T-cell (primary cell): ENCODE results near the gene ATP2C2. TPM values are rescaled to one million over a fixed set of nuclear protein-coding genes. Genes with fewer than 3 reads are reported as not detected.
A peak's percentile ranks its signal among the peaks of the same experiment; 100 is the strongest.

Source experiments
- ATAC-seq, 4 experiments: fragments of 200-7000 bp in 3 of 4; fragments of 150-1000 bp in 1 of 4; cut with Tn5 transposase; replicated peaks in 1 of 4; 1 replicate in 3 of 4; 2 replicates in 1 of 4; pipeline ENCODE4 v1.10.0; 2021; ENCODE audit warnings: moderate library complexity in 3 of 4, mild to moderate bottlenecking in 2 of 4, moderate number of reproducible peaks in 1 of 4
- CTCF ChIA-PET, 2 donors: fragments of 300-600 bp; sonication (Branson Sonifier 250); formaldehyde crosslinking; loops; one replicate each; lab custom pipeline; 2022; ENCODE audit warnings: antibody characterized with exemption in 2 of 2; lab: Charles Lee
- POLR2A ChIA-PET, 2 donors: fragments of 300-600 bp; sonication (Branson Sonifier 250); formaldehyde crosslinking; loops; one replicate each; lab custom pipeline; 2022; ENCODE audit warnings: antibody characterized with exemption in 2 of 2; lab: Charles Lee
- DNase-seq, 35 experiments: peaks; one replicate each; pipeline versions ENCODE4 v3.0.0 to v3.0.0-alpha.2; 2013 to 2023
- H3K27ac ChIP-seq: one replicate; pipeline ENCODE4 v1.5.1; 2013; ENCODE audit warnings: low read length
- H3K27me3 ChIP-seq, 2 experiments: replicated peaks in 1 of 2; 1 replicate in 1 of 2; 2 replicates in 1 of 2; pipeline versions ENCODE4 v1.6.1 to v1.7.0; 2013; ENCODE audit warnings: low read length in 1 of 2, mixed read lengths in 1 of 2; ENCODE audit not compliant: control insufficient read depth in 2 of 2, insufficient read depth in 2 of 2; ENCODE audit errors: extremely low read depth in 1 of 2
- H3K36me3 ChIP-seq, 2 donors: 1 replicate in 1 of 2; 2 replicates in 1 of 2; pipeline versions ENCODE4 v1.6.1 to v1.7.0; 2013; ENCODE audit warnings: low read length in 1 of 2; ENCODE audit not compliant: control insufficient read depth in 2 of 2, insufficient read depth in 1 of 2; ENCODE audit errors: extremely low read depth in 1 of 2
- H3K4me1 ChIP-seq, 2 experiments: 1 replicate in 1 of 2; 2 replicates in 1 of 2; pipeline versions ENCODE4 v1.6.1 to v1.7.0; 2013; ENCODE audit warnings: low read length in 2 of 2, mixed read lengths in 1 of 2; ENCODE audit not compliant: insufficient read depth in 2 of 2, control insufficient read depth in 1 of 2; ENCODE audit errors: extremely low read depth in 1 of 2
- H3K4me3 ChIP-seq, 2 donors: 1 replicate in 1 of 2; 2 replicates in 1 of 2; pipeline versions ENCODE4 v1.5.1 to v1.7.0; 2013; ENCODE audit warnings: mild to moderate bottlenecking in 2 of 2, low read length in 1 of 2, moderate library complexity in 1 of 2; ENCODE audit not compliant: control insufficient read depth in 1 of 2; ENCODE audit errors: extremely low read depth in 1 of 2
- H3K9me3 ChIP-seq: 2 replicates; pipeline ENCODE4 v1.7.0; 2013
- H3K27ac Mint-ChIP-seq, 2 donors: one replicate each; pipeline ENCODE4 v1.8.0; 2020 to 2021; ENCODE audit warnings: mild to moderate bottlenecking in 2 of 2, mixed read lengths in 2 of 2
- H3K27me3 Mint-ChIP-seq, 2 donors: one replicate each; pipeline ENCODE4 v1.8.0; 2021 to 2022; ENCODE audit warnings: mixed read lengths in 2 of 2
- H3K36me3 Mint-ChIP-seq: one replicate; pipeline ENCODE4 v1.8.0; 2021; ENCODE audit warnings: mixed read lengths
- H3K4me1 Mint-ChIP-seq, 3 donors: one replicate each; pipeline ENCODE4 v1.8.0; 2020 to 2022; ENCODE audit warnings: mixed read lengths in 3 of 3, mild to moderate bottlenecking in 1 of 3
- H3K4me3 Mint-ChIP-seq, 3 donors: one replicate each; pipeline ENCODE4 v1.8.0; 2020 to 2022; ENCODE audit warnings: mild to moderate bottlenecking in 3 of 3, mixed read lengths in 3 of 3, moderate library complexity in 3 of 3
- H3K9me3 Mint-ChIP-seq, 3 donors: one replicate each; pipeline ENCODE4 v1.8.0; 2020 to 2022; ENCODE audit warnings: mixed read lengths in 3 of 3
- WGBS: methylation state at CpG from one replicate; pipeline ENCODE4 v1.1.5; 2013; ENCODE audit warnings: missing lambda C conversion rate; ENCODE audit not compliant: insufficient coverage; 5-methylcytosine and 5-hydroxymethylcytosine counted together
- total RNA-seq, 35 experiments: library from RNA in 6 of 35; stranded (reverse) in 6 of 35; fragments of 120-200 nt in 1 of 35; gene quantifications; one replicate each; pipeline versions ENCODE4 v1.2.1 to v1.2.4 and lab custom pipeline; 2013 to 2026

ATP2C2 gene
- total RNA-seq, 5 donors from 2014 or later (not counting 1 experiment from before 2014, with no cell fraction given) = not detected

DNA sequence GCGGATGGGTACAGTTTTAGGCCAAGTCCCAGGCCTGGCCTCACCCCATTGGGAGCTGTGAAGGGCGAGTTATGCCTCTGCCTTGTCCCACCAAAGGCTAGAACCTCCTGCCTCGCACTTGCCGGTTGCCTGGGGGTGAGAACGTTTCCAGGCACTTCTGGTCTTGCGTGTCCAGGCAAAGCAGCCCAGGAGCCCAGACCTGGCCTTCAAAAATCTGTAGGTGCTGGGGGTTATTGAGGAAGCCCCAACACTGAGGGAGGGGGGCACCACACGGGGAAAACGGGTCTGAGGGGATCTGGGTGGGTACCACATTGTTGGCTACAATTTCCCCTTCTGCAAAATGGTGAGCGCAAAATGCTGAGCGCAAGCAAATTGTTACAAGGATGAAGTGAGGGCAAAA is 12.2 kb upstream of the ATP2C2 start:
- no peak overlapping the region for H3K4me3 Mint-ChIP-seq
- H3K9me3 Mint-ChIP-seq = no peaks in the 10 kb centered on the region
- Histone ChIP-seq H3K4me3 (no peak overlapping the region), H3K4me1 (peaks cover 0 to 11% of the 10 kb centered on the region in 2 experiments), H3K27me3 (peaks cover 0 to 4% of the 10 kb centered on the region in 2 experiments), H3K9me3 (no peaks in the 10 kb centered on the region), H3K27ac (no peak overlapping the region), H3K36me3 (no peaks in the 10 kb centered on the region)
- 75% methylated on average over 8 of the region's 10 CpGs for WGBS
- ChIA-PET POLR2A (no interaction called here), CTCF (no interaction called here)
- DNase-seq (no peak), ATAC-seq (no peak)
- no peak overlapping the region for H3K27ac Mint-ChIP-seq
- no peaks in the 10 kb centered on the region for H3K36me3 Mint-ChIP-seq
- peaks cover 11 to 22% (median 22%) of the 10 kb centered on the region in 3 donors for H3K4me1 Mint-ChIP-seq
- peaks cover 3 to 10% of the 10 kb centered on the region in 2 donors for H3K27me3 Mint-ChIP-seq

DNA sequence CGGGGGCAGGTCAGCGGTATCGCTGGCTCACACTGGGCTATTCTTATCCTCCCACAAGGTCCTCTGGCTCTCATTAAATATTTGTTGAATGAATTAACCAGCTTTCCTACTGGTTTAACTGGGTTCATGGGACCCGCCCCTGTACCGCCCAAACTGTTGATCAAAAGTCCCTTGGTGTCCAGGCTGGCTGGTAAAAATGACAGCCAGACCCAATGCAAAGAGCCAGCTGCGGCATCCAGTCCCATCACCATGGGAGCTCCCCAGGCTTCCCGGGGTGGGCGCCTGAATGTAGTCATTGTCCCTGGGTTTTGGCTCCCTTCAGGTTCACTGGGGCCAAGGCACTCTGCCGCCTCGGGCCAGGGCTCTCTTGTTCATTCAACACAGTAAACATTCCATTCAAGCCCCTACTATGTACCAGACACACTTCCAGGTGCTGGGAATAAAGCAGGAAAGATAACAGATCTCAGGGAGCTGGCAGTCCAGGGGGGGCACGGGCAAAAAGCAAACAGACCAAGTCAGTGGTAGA is 11.7 kb upstream of the ATP2C2 start:
- H3K9me3 Mint-ChIP-seq = no peaks in the 10 kb centered on the region

DNA sequence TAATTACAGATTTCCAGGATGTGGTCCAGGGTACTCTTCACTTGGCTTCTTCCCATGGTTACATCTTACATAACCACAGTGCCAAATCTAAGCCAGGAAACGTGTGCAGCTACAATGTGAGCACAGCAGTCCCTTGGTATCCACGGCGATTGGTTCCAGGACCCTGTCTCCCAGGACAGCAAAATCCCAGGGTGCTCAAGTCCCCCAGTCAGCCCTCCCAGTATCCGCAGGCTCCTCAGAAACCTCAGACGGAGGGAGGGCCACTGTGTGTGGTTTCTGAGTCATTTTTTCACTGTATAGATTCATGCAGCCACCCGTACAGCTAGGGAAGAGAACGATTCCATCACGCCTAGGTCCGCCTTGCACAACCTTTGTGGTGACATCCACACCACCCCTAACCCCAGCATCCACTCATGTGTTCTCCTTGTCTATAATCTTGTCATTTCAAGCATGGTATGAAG is 11.1 kb upstream of the ATP2C2 start:
- H3K4me1 ChIP-seq = peaks cover 0 to 11% of the 10 kb centered on the region in 2 experiments
- WGBS = 43% methylated on average over 2 of the region's 9 CpGs
- Mint-ChIP-seq H3K9me3 (no peaks in the 10 kb centered on the region), H3K36me3 (no peaks in the 10 kb centered on the region), H3K27ac (no peak overlapping the region), H3K27me3 (peaks cover 3 to 9% of the 10 kb centered on the region in 2 donors), H3K4me3 (no peak overlapping the region), H3K4me1 (peaks cover 11 to 22% (median 22%) of the 10 kb centered on the region in 3 donors)
- H3K36me3 ChIP-seq = no peaks in the 10 kb centered on the region
- peaks cover 0 to 4% of the 10 kb centered on the region in 2 experiments for H3K27me3 ChIP-seq
- no peaks in the 10 kb centered on the region for H3K9me3 ChIP-seq
- no peak overlapping the region for H3K4me3 ChIP-seq
- CTCF ChIA-PET = no interaction called here
- no peak for ATAC-seq
- POLR2A ChIA-PET = no interaction called here
- no peak overlapping the region for H3K27ac ChIP-seq
- no peak for DNase-seq

More for the DNA sequence above, 11.7 kb upstream of the ATP2C2 start:
- 87% methylated on average over 5 of the region's 11 CpGs for WGBS
- no peaks in the 10 kb centered on the region for H3K36me3 ChIP-seq
- H3K27ac ChIP-seq = no peak overlapping the region
- Mint-ChIP-seq H3K27ac (no peak overlapping the region), H3K36me3 (no peaks in the 10 kb centered on the region), H3K27me3 (peaks cover 3 to 10% of the 10 kb centered on the region in 2 donors), H3K4me1 (peaks cover 11 to 22% (median 22%) of the 10 kb centered on the region in 3 donors), H3K4me3 (no peak overlapping the region)
- no peak for ATAC-seq
- H3K27me3 ChIP-seq = peaks cover 0 to 4% of the 10 kb centered on the region in 2 experiments
- no peaks in the 10 kb centered on the region for H3K9me3 ChIP-seq
- H3K4me3 ChIP-seq = no peak overlapping the region
- H3K4me1 ChIP-seq = peaks cover 0 to 11% of the 10 kb centered on the region in 2 experiments
- DNase-seq = no peak
- POLR2A ChIA-PET = no interaction called here
- CTCF ChIA-PET = no interaction called here

DNA sequence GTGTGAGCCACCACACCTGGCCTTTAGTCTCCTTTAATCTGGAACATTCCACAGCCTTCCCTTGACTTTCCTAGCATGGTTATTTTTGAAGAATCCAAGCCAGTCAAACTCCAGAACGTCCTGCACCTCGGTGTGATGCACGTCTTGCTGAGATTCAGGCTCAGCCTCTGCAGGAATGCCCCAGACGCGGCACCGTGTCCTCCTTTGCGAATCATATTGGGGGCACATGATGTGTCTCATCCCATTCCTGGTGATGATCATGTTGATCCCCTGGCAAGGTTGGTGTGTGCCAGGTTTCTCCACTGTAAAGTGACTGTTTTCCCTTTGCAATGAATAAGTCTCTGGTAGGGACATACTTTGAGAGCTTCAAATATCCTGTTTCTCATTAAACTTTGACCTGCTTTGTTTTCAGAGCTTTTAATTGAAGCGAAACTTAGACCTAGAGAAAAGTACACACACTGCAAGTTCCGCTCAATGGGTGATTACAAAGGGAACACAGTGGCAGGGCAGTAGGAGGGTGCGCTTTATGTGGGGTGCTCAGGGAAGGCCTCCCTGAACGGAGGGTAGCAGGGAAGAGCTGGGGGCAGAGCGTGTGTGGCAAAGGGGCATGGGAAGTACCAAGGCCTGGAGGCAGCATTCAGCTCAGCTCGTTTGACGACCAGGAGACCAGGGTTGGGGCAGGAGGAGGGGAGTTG is 9.6 kb upstream of the ATP2C2 start:
- ATAC-seq (no peak), DNase-seq (no peak)
- H3K27me3 Mint-ChIP-seq = peaks cover 3 to 5% of the 10 kb centered on the region in 2 donors
- WGBS = 86% methylated on average over 14 of the region's 14 CpGs
- Histone ChIP-seq H3K27ac (no peak overlapping the region), H3K27me3 (peaks cover 0 to 4% of the 10 kb centered on the region in 2 experiments), H3K4me3 (no peak overlapping the region), H3K9me3 (no peaks in the 10 kb centered on the region), H3K36me3 (no peaks in the 10 kb centered on the region), H3K4me1 (peaks cover 0 to 11% of the 10 kb centered on the region in 2 experiments)
- ChIA-PET CTCF (no interaction called here), POLR2A (no interaction called here)
- H3K4me3 Mint-ChIP-seq = no peak overlapping the region
- no peak overlapping the region for H3K27ac Mint-ChIP-seq
- peaks cover 11 to 22% (median 22%) of the 10 kb centered on the region in 3 donors for H3K4me1 Mint-ChIP-seq
- no peaks in the 10 kb centered on the region for H3K9me3 Mint-ChIP-seq
- no peaks in the 10 kb centered on the region for H3K36me3 Mint-ChIP-seq

DNA sequence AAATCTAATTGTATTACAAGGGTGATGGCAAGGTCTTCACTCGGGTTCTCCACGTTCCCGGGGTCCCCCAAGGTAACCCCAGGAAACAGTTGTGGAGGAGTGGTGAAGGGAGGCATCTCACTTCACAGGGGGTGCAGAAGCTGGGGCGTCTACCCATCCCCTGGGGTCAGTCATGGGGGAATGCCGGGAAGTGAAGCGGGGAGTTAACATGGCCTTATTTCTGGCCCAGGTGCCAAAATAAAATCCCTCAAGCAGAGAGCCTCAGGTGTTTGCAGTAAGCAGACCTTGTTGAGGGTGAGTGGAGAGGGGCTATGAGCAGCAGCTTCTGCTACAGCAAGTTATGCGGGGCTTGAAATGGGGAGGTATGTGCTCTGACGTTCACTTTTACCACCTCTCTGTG is 9.0 kb upstream of the ATP2C2 start:
- H3K4me3 Mint-ChIP-seq = no peak overlapping the region
- ChIA-PET POLR2A (no interaction called here), CTCF (no interaction called here)
- Histone ChIP-seq H3K27ac (no peak overlapping the region), H3K27me3 (peaks cover 0 to 7% of the 10 kb centered on the region in 2 experiments), H3K4me3 (no peak overlapping the region), H3K4me1 (peaks cover 0 to 11% of the 10 kb centered on the region in 2 experiments), H3K36me3 (no peaks in the 10 kb centered on the region), H3K9me3 (no peaks in the 10 kb centered on the region)
- no peak for DNase-seq
- no peak overlapping the region for H3K27ac Mint-ChIP-seq
- H3K27me3 Mint-ChIP-seq = peaks cover 3 to 8% of the 10 kb centered on the region in 2 donors
- no peaks in the 10 kb centered on the region for H3K9me3 Mint-ChIP-seq
- ATAC-seq = no peak
- H3K36me3 Mint-ChIP-seq = no peaks in the 10 kb centered on the region
- WGBS = 90% methylated on average over 5 of the region's 8 CpGs
- H3K4me1 Mint-ChIP-seq = peaks cover 11 to 22% (median 22%) of the 10 kb centered on the region in 3 donors

DNA sequence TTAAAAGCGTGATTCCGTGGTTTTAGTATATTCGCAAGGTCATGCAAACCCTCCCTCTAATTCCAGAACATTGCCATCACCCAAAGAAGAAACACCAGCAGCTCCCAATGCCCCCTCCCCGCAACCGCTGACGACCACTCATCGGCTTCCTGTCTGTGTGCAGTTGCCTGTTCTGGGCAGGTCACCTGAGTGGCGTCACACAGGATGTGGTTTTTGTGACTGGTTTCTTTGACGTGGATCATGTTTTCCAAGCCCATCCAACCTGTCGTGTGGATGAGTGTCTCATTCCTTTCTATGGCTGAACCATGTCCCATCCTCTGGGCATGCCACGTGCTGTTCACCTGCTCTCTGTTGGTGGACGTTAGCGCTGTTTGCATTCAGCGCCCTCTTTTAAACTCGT is 8.2 kb upstream of the ATP2C2 start:
- DNase-seq (peak in 31 of 35 experiments; percentile 9 to 59 (median 27)), ATAC-seq (peak in 3 of 4 experiments; percentile 24 to 83 (median 53))
- 54% methylated on average over 10 of the region's 15 CpGs for WGBS
- no peak overlapping the region for H3K27ac ChIP-seq
- no peaks in the 10 kb centered on the region for H3K9me3 ChIP-seq
- POLR2A ChIA-PET = no interaction called here
- Mint-ChIP-seq H3K36me3 (no peaks in the 10 kb centered on the region), H3K9me3 (no peaks in the 10 kb centered on the region), H3K27ac (peak overlapping the region in 1 of 2 donors; percentile 68), H3K4me1 (peaks cover 11 to 22% (median 22%) of the 10 kb centered on the region in 3 donors), H3K4me3 (peak overlapping the region in 1 of 3 donors; percentile 16), H3K27me3 (peaks cover 0 to 6% of the 10 kb centered on the region in 2 donors)
- peaks cover 0 to 7% of the 10 kb centered on the region in 2 experiments for H3K27me3 ChIP-seq
- CTCF ChIA-PET = no interaction called here
- H3K36me3 ChIP-seq = no peaks in the 10 kb centered on the region
- H3K4me3 ChIP-seq = no peak overlapping the region
- H3K4me1 ChIP-seq = peaks cover 0 to 11% of the 10 kb centered on the region in 2 experiments
